GM12891 (cell line): ENCODE data around the gene FBXO21.

Experiments used
- DNase-seq: peaks from one replicate; pipeline ENCODE4 v3.0.0; 2011; ENCODE audit warnings: low spot score; ENCODE audit not compliant: insufficient read length
- FAIRE-seq: peaks from 2 replicates; lab custom pipeline; 2011; peaks lifted over from hg19 to GRCh38; lab: Jason Lieb, UNC
- PAX5 ChIP-seq: IDR thresholded peaks from 2 replicates; pipeline ENCODE4 v1.6.1; 2011; ENCODE audit warnings: low read length, moderate library complexity, mild to moderate bottlenecking; ENCODE audit not compliant: insufficient read depth, severe bottlenecking
- POLR2A ChIP-seq: IDR thresholded peaks from 2 replicates; pipeline ENCODE4 v1.6.1; 2011; ENCODE audit warnings: low read depth, low read length, control low read depth
- POLR2AphosphoS5 ChIP-seq: IDR thresholded peaks from 2 replicates; pipeline ENCODE4 v1.6.1; 2011; ENCODE audit warnings: low read depth, low read length, control low read depth
- POU2F2 ChIP-seq: IDR thresholded peaks from 2 replicates; pipeline ENCODE4 v1.6.1; 2011; ENCODE audit warnings: low read depth, mild to moderate bottlenecking, control low read depth, low read length, moderate library complexity
- SPI1 ChIP-seq: IDR thresholded peaks from 2 replicates; pipeline ENCODE4 v1.6.1; 2011; ENCODE audit warnings: low read depth, low read length, control low read depth
- TAF1 ChIP-seq: IDR thresholded peaks from 2 replicates; pipeline ENCODE4 v1.6.1; 2011; ENCODE audit warnings: low read depth, low read length, control low read depth

The FBXO21 gene

GRCh38 chr12:117127933-117128823 is 62.1 kb downstream of the FBXO21 start:
- DNase-seq (no peak), FAIRE-seq (peak; percentile 45)
- TF ChIP-seq SPI1 (no peak), POLR2AphosphoS5 (no peak), PAX5 (no peak), TAF1 (no peak), POU2F2 (no peak), POLR2A (no peak)

GRCh38 chr12:117126335-117126734 is 63.9 kb downstream of the FBXO21 start:
- TF ChIP-seq PAX5 (no peak), POLR2A (no peak), POLR2AphosphoS5 (no peak), SPI1 (no peak), POU2F2 (no peak), TAF1 (no peak)
- FAIRE-seq (peak; percentile 60), DNase-seq (no peak)

GRCh38 chr12:117125767-117126166 is 64.5 kb downstream of the FBXO21 start:
- TF ChIP-seq TAF1 (no peak), POLR2A (no peak), POLR2AphosphoS5 (no peak), POU2F2 (no peak), SPI1 (no peak)
- FAIRE-seq: no peak
- no peak for DNase-seq

- DNase-seq: no peak
- no peak for FAIRE-seq
- TF ChIP-seq TAF1 (no peak), POU2F2 (no peak), POLR2A (no peak), SPI1 (no peak), PAX5 (no peak), POLR2AphosphoS5 (no peak)
These were observed 65.0 kb downstream of the FBXO21 start for GRCh38 chr12:117125272-117125613.

- FAIRE-seq (no peak), DNase-seq (no peak)
- no peak for TF ChIP-seq POLR2A
- no peak for TF ChIP-seq SPI1
- TF ChIP-seq POU2F2: no peak
- no peak for TF ChIP-seq POLR2AphosphoS5
- no peak for TF ChIP-seq TAF1
- no peak for TF ChIP-seq PAX5
These were observed 65.6 kb downstream of the FBXO21 start for GRCh38 chr12:117124421-117125271.

- TF ChIP-seq PAX5 (no peak), TAF1 (no peak), POLR2A (no peak), POU2F2 (no peak), SPI1 (no peak)
- FAIRE-seq (no peak), DNase-seq (no peak)
These were observed 68.8 kb downstream of the FBXO21 start for GRCh38 chr12:117121441-117121840.

- TF ChIP-seq TAF1 (no peak), SPI1 (no peak), POLR2A (no peak), POLR2AphosphoS5 (no peak), POU2F2 (no peak), PAX5 (no peak)
- DNase-seq: no peak
- FAIRE-seq: no peak
These were observed 69.5 kb downstream of the FBXO21 start for GRCh38 chr12:117120787-117121186.

- TF ChIP-seq POLR2AphosphoS5 (no peak), POLR2A (no peak), PAX5 (no peak), POU2F2 (no peak), SPI1 (no peak), TAF1 (no peak)
- DNase-seq: peak; percentile 44
- FAIRE-seq: peak; percentile 66
These were observed 70.6 kb downstream of the FBXO21 start for GRCh38 chr12:117119592-117120198.
